ENCODE results near the gene RAB6C.
"Not testable (repeated sequence)": the region's sequence is repeated elsewhere in the genome, so short reads cannot be mapped to it uniquely, and the experiment has no call there.

The RAB6C gene

DNA sequence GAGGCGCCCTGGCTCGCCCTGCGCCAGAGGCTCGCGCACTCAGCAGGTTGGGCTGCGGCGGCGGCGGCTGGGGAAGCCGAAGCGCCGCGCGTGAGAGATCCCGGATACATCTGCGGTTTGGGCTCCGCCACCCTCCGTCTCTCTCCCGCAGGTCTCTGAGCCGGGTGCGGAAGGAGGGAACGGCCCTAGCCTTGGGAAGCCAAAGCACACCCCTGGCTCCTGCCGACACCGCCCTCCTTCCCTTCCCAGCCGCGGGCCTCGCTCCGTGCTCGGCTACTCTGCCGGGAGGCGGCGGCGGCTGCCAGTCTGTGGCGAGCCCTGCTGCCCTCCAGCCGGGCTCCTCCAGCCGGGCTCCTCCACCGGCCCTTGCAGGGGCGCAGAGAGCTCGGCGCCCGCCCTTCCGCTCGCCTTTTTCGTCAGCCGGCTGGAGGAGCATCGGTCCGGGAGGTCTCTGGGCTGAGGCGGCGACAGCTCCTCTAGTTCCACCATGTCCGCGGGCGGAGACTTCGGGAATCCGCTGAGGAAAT is at the start of gene RAB6C:
RAB6C (plus strand) TSS at position 38 of the 527 bp plus-strand sequence; CDS start at position 488, 450 bp downstream.
- H3K27me3 ChIP-seq (ENCODE audit: insufficient read depth, low read depth, severe bottlenecking); H3K27ac ChIP-seq; H3K36me3 ChIP-seq; H3K9me3 ChIP-seq (ENCODE audit: severe bottlenecking): not testable (repeated sequence)
- H3K4me3 ChIP-seq (ENCODE audit: low read depth, low read length) = peak within 1 kb of the TSS; percentile 59
- peak; percentile 48 for DNase-seq

DNA sequence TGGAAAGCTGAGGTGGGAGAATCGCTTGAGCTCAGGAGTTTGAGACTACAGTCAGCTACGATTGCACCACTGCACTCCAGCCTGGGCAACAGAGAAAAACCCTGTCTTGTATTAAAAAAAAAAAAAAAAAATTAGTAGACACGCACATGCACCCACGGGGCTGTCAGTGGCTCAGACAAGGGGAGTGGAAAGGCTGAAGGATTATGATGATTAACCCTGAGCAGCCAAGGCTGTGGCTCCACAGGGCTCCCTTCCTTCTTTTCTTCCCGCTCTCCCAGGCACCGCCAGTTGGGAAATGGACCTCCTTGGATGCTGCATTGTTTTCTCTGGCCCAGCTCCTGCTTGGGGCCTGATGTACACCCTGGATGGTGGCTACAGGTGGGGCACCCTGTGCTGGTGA is 49.0 kb upstream of the RAB6C start:
- DNase-seq = no peak
- Histone ChIP-seq H3K27ac (no peak overlapping the region), H3K9me3 (ENCODE audit: severe bottlenecking) (no peaks in the 10 kb centered on the region), H3K36me3 (no peaks in the 10 kb centered on the region), H3K4me3 (ENCODE audit: low read depth, low read length) (no peak overlapping the region), H3K27me3 (ENCODE audit: insufficient read depth, low read depth, severe bottlenecking) (no peaks in the 10 kb centered on the region)
- TF ChIP-seq, protein P1, sequence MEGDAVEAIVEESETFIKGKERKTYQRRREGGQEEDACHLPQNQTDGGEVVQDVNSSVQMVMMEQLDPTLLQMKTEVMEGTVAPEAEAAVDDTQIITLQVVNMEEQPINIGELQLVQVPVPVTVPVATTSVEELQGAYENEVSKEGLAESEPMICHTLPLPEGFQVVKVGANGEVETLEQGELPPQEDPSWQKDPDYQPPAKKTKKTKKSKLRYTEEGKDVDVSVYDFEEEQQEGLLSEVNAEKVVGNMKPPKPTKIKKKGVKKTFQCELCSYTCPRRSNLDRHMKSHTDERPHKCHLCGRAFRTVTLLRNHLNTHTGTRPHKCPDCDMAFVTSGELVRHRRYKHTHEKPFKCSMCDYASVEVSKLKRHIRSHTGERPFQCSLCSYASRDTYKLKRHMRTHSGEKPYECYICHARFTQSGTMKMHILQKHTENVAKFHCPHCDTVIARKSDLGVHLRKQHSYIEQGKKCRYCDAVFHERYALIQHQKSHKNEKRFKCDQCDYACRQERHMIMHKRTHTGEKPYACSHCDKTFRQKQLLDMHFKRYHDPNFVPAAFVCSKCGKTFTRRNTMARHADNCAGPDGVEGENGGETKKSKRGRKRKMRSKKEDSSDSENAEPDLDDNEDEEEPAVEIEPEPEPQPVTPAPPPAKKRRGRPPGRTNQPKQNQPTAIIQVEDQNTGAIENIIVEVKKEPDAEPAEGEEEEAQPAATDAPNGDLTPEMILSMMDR (IDR thresholded peaks at IDR 0.05; ENCODE audit: low read depth, low read length) = no peak

DNA sequence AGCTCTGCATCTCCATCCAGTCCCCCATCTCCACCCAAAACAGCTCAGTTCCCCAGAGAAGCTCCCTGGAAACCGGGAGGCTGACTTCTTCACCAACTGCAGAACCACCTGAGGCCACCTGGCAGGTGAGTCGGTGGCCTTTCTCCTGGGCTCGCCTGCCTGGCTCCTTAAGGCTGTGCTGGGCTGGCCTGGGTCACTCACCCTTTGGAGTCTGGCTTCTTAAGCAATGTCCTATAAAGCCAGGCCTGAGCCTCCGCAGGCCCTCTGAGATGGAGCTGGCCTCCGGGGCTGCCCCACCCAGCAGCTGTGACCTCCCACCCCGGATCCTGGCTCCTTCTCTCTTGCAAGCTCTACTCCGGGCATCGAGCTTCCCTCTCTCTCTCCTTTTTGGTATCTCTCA is 46.1 kb upstream of the RAB6C start:
- not testable (repeated sequence) for H3K27me3 ChIP-seq (ENCODE audit: insufficient read depth, low read depth, severe bottlenecking); H3K27ac ChIP-seq; H3K36me3 ChIP-seq; H3K9me3 ChIP-seq (ENCODE audit: severe bottlenecking); H3K4me3 ChIP-seq (ENCODE audit: low read depth, low read length); DNase-seq

DNA sequence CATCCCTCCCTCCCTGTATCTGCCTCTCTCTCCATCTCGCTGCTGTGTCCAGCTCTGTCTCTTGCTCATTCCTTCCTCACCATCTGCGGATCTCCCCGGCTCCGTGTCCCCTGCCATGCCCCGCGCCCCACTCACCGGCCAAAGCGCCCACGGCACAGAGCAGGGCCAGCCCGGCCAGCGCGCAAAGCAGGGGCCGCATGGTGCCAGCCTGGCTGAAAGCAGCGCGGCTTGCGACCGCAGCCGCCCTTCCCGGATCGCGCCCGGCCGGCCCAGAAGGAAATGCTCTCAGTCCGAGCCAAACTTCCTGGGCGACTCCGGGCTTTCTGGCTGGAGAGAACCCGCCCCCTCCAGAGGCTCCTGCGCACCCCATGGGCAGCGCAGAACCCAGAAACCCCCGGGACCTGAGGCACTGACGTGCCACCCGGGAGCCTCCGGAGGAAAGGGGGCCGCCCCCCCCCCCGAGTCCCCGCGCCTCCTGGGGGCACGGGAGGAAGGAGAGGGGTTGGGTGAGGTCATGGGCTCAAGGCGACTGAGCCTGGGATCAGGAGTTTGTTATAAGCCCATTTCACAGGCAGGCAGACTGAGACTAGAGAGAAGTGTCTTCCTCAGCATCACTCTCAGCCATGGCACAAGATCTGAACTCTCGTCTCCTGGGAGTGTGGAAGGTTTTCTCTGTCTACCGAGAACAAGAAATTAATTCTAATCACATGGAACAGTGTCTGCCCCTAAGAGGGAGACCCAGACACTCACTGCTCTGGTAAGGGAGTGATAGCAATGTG is 45.2 kb upstream of the RAB6C start:
- H3K4me3 ChIP-seq (ENCODE audit: low read depth, low read length) = no peak overlapping the region
- H3K27me3 ChIP-seq (ENCODE audit: insufficient read depth, low read depth, severe bottlenecking) = no peaks in the 10 kb centered on the region
- no peaks in the 10 kb centered on the region for H3K36me3 ChIP-seq
- H3K27ac ChIP-seq = no peak overlapping the region
- no peaks in the 10 kb centered on the region for H3K9me3 ChIP-seq (ENCODE audit: severe bottlenecking)
- DNase-seq = no peak
- TF ChIP-seq, protein P1 (IDR thresholded peaks at IDR 0.05; ENCODE audit: low read depth, low read length) = no peak

DNA sequence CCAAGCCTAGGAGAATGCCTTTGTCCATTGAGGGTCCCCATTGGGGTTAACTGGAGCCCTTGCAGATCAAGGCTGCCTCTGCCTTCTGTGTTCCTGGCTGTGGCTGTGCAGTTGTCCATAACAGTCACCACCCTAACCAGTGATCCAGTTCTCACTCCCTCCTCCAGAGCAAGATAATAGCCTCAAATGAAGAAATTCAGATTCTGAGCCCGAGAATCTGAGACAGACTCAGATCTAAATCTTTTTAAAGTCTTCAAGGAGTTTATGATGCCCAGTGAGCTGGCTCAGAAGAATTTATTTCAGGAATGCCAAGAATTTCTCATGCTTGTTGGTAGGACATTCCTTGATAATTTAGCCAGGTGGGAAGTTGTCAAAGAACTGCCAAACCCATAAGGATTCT is 44.3 kb upstream of the RAB6C start:
- Histone ChIP-seq H3K9me3 (ENCODE audit: severe bottlenecking) (no peaks in the 10 kb centered on the region), H3K27me3 (ENCODE audit: insufficient read depth, low read depth, severe bottlenecking) (no peaks in the 10 kb centered on the region), H3K27ac (no peak overlapping the region), H3K4me3 (ENCODE audit: low read depth, low read length) (no peak overlapping the region), H3K36me3 (no peaks in the 10 kb centered on the region)
- TF ChIP-seq, protein P1 (IDR thresholded peaks at IDR 0.05; ENCODE audit: low read depth, low read length) = no peak
- DNase-seq = no peak

DNA sequence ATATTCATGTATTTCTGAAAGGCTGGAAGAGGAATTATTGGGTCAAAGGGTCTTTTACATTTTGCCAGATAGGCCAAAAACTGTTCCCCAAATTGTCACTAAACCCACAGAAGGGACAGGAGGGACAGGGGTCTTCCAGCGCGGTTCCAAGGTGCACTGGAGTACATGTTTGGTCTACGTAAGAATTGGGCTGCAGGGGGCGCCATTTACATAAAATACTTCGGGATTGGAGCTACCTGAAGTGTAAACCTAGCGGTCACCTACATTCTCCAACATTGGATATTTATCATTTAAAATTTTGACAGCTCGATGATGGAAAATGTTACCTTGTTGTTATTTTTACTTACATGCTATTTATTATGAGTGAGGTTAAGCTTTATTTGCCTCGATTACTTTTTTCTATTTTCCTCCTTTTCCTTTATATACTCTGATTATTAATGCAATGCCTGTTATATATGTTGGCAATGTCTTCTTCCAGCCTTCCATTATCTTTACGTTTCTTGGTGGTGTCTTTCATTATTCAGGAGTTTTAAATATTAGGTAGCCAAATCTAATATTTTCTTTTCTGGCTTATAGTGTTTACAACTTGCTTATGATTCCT is 43.0 kb upstream of the RAB6C start:
- H3K27ac ChIP-seq = no peak overlapping the region
- H3K9me3 ChIP-seq (ENCODE audit: severe bottlenecking) = no peaks in the 10 kb centered on the region
- H3K27me3 ChIP-seq (ENCODE audit: insufficient read depth, low read depth, severe bottlenecking) = no peaks in the 10 kb centered on the region
- TF ChIP-seq, protein P1 (IDR thresholded peaks at IDR 0.05; ENCODE audit: low read depth, low read length) = no peak
- H3K36me3 ChIP-seq = no peaks in the 10 kb centered on the region
- H3K4me3 ChIP-seq (ENCODE audit: low read depth, low read length) = no peak overlapping the region
- no peak for DNase-seq

DNA sequence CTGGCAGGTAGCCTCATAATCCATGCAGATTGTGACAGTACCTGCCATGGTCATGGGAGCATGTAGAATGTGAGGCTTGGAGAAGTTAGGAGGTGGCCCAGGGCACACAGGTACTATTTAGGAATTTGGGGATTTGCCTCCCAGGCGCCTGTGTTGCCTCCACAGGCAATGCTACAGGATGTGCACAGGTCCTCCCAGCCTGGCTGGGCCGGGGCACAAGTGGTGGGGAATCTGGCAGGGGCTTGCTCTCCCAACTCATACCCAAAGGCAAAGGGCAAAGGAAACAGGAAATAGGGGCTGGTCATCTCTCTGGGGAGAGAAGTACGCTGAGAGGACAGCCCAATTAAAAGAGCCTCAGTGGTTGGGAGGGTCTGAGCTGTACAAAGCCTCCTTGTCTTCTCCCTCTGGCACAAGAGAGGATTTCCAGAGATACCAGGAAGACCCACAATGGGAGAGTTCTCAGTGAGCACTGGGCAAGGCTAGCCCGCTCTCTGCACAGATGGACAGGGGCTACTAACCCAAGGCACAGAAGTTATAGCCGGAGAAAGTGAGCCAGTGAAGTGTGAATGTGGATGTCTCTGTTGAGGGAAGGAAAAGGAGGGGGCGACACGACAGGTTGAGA is 40.5 kb upstream of the RAB6C start:
- not testable (repeated sequence) for H3K9me3 ChIP-seq (ENCODE audit: severe bottlenecking); H3K4me3 ChIP-seq (ENCODE audit: low read depth, low read length); H3K27me3 ChIP-seq (ENCODE audit: insufficient read depth, low read depth, severe bottlenecking); DNase-seq; H3K27ac ChIP-seq; H3K36me3 ChIP-seq

DNA sequence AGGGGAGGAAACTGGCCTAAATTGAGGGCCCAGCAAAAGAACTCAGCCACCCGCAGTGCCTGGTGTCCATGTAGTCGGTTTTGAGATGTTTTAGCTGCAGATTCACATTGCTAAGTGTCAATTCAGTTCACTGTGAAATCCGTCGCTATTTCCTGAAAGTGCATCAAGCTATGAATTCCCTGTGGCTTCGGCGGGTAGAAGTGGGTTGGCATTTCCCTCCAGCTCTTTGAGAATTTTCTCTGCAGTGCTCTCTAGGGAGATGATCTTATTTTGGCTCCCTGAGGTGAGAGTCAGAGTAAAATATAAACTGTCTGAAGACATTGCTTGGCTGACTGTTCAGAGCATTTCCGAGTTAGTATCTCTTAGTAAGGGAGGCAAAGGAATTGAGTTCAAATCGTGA is 36.0 kb upstream of the RAB6C start:
- DNase-seq; H3K4me3 ChIP-seq (ENCODE audit: low read depth, low read length); H3K27ac ChIP-seq; H3K27me3 ChIP-seq (ENCODE audit: insufficient read depth, low read depth, severe bottlenecking); H3K36me3 ChIP-seq; H3K9me3 ChIP-seq (ENCODE audit: severe bottlenecking): not testable (repeated sequence)

All from WERI-Rb-1 (cell line).